CD14-positive monocyte (primary cell): ENCODE results near the gene GALNT14. TPM values are rescaled to one million over a fixed set of nuclear protein-coding genes. Genes with fewer than 3 reads are reported as not detected.

Experiments used
- DNase-seq, 3 donors: peaks; one replicate each; pipeline ENCODE4 v3.0.0-alpha.2; 2011 to 2022
- H2AFZ ChIP-seq: 2 replicates; pipeline ENCODE4 v1.6.0; 2012; ENCODE audit warnings: mild to moderate bottlenecking, low read depth, low read length, inconsistent platforms; ENCODE audit not compliant: insufficient read depth, poor library complexity, severe bottlenecking
- H3K27ac ChIP-seq, 2 donors: 1 replicate in 1 of 2; 2 replicates in 1 of 2; pipeline ENCODE4 v1.5.1; 2012 to 2013; ENCODE audit warnings: low read length in 2 of 2, control low read depth in 1 of 2, inconsistent platforms in 1 of 2, low read depth in 1 of 2, mild to moderate bottlenecking in 1 of 2
- H3K27me3 ChIP-seq, 2 donors: one replicate each; pipeline versions ENCODE4 v1.6.0 to v1.6.1; 2011 to 2013; ENCODE audit warnings: low read length in 2 of 2; ENCODE audit not compliant: control insufficient read depth in 2 of 2, insufficient read depth in 2 of 2
- H3K36me3 ChIP-seq, 2 donors: replicated peaks in 1 of 2; 1 replicate in 1 of 2; 2 replicates in 1 of 2; pipeline versions ENCODE4 v1.5.1 to v1.6.1; 2012 to 2013; ENCODE audit warnings: low read length in 2 of 2, control low read depth in 1 of 2, inconsistent platforms in 1 of 2, mild to moderate bottlenecking in 1 of 2; ENCODE audit not compliant: insufficient read depth in 2 of 2, control insufficient read depth in 1 of 2
- H3K4me1 ChIP-seq, 2 donors: 1 replicate in 1 of 2; 2 replicates in 1 of 2; pipeline versions ENCODE4 v1.5.1 to v1.6.1; 2012 to 2013; ENCODE audit warnings: low read length in 2 of 2, control low read depth in 1 of 2, inconsistent platforms in 1 of 2, mild to moderate bottlenecking in 1 of 2, moderate library complexity in 1 of 2; ENCODE audit not compliant: insufficient read depth in 2 of 2, control insufficient read depth in 1 of 2
- H3K4me2 ChIP-seq: replicated peaks from 2 replicates; pipeline ENCODE3; 2012; ENCODE audit warnings: low read length, moderate library complexity, mild to moderate bottlenecking; ENCODE audit not compliant: poor library complexity, severe bottlenecking; ENCODE audit errors: extremely low read depth
- H3K4me3 ChIP-seq, 3 experiments: fragments of 200-600 bp in 1 of 3; sonication (generic) in 1 of 3; replicated peaks in 1 of 3; 1 replicate in 2 of 3; 2 replicates in 1 of 3; pipeline ENCODE4 v1.5.1; 2011 to 2013; ENCODE audit warnings: low read length in 3 of 3, mild to moderate bottlenecking in 3 of 3, control low read depth in 2 of 3, low read depth in 2 of 3, inconsistent platforms in 1 of 3, moderate library complexity in 1 of 3
- H3K79me2 ChIP-seq: 2 replicates; pipeline ENCODE4 v1.6.0; 2012; ENCODE audit warnings: mild to moderate bottlenecking, control low read depth, inconsistent platforms, low read length, moderate library complexity; ENCODE audit not compliant: insufficient read depth
- H3K9ac ChIP-seq: 2 replicates; pipeline ENCODE4 v1.6.0; 2017; ENCODE audit warnings: low read length, mild to moderate bottlenecking; ENCODE audit not compliant: insufficient read depth, poor library complexity, severe bottlenecking
- H3K9me3 ChIP-seq, 2 donors: replicated peaks in 1 of 2; 1 replicate in 1 of 2; 2 replicates in 1 of 2; pipeline versions ENCODE4 v1.5.1 to v1.6.1; 2012 to 2013; ENCODE audit warnings: low read length in 2 of 2, control low read depth in 1 of 2; ENCODE audit not compliant: control insufficient read depth in 1 of 2, insufficient read depth in 1 of 2
- H4K20me1 ChIP-seq: 2 replicates; pipeline ENCODE4 v1.6.0; 2012; ENCODE audit warnings: mild to moderate bottlenecking, low read length, control low read depth, moderate library complexity; ENCODE audit not compliant: insufficient read depth
- H3K27ac Mint-ChIP-seq, 7 donors: one replicate each; pipeline ENCODE4 v1.8.0; 2020; ENCODE audit warnings: mild to moderate bottlenecking in 7 of 7, mixed read lengths in 7 of 7, moderate library complexity in 6 of 7, inconsistent platforms in 2 of 7
- H3K27me3 Mint-ChIP-seq, 3 donors: one replicate each; pipeline ENCODE4 v1.8.0; 2021 to 2022; ENCODE audit warnings: low read depth in 3 of 3, mild to moderate bottlenecking in 3 of 3, mixed read lengths in 3 of 3, moderate library complexity in 3 of 3, inconsistent platforms in 1 of 3
- H3K36me3 Mint-ChIP-seq, 2 donors: one replicate each; pipeline ENCODE4 v1.8.0; 2020; ENCODE audit warnings: mixed read lengths in 2 of 2, inconsistent platforms in 1 of 2, mild to moderate bottlenecking in 1 of 2
- H3K4me1 Mint-ChIP-seq: one replicate; pipeline ENCODE4 v1.8.0; 2020; ENCODE audit warnings: mild to moderate bottlenecking, mixed read lengths
- H3K4me3 Mint-ChIP-seq, 2 donors: one replicate each; pipeline ENCODE4 v1.8.0; 2020; ENCODE audit warnings: mild to moderate bottlenecking in 2 of 2, mixed read lengths in 2 of 2, moderate library complexity in 1 of 2
- H3K9me3 Mint-ChIP-seq, 7 donors: one replicate each; pipeline ENCODE4 v1.8.0; 2020 to 2022; ENCODE audit warnings: mixed read lengths in 7 of 7, mild to moderate bottlenecking in 6 of 7, moderate library complexity in 6 of 7, inconsistent platforms in 2 of 7
- CTCF ChIP-seq: fragments of 200-600 bp; IDR thresholded peaks from one replicate; pipeline ENCODE4 v1.8.0; 2022; ENCODE audit warnings: antibody characterized with exemption, mild to moderate bottlenecking
- WGBS: methylation state at CpG from one replicate; pipeline ENCODE4 v1.1.5; 2013; ENCODE audit warnings: missing lambda C conversion rate; ENCODE audit not compliant: insufficient coverage; 5-methylcytosine and 5-hydroxymethylcytosine counted together
- intact Hi-C, 2 donors: fragments of 100-400 bp; cut with micrococcal nuclease; formaldehyde crosslinking; loops; one replicate each; pipeline versions ENCODE4 v1.15.0 to v1.15.1; 2023
- polyA plus RNA-seq, 3 donors: library from polyadenylated mRNA; depleted of rRNA in 1 of 3; unstranded in 2 of 3; stranded (reverse) in 1 of 3; fragments of 300-500 nt in 2 of 3; fragments of >200 nt in 1 of 3; fragmentation: Illumina TruSeq in 2 of 3; gene quantifications; 1 replicate in 2 of 3; 2 replicates in 1 of 3; pipeline ENCODE4 v1.2.3, GENCODE V29; 2012 to 2021

The GALNT14 gene
- polyA plus RNA-seq, 3 donors, result 0.33 TPM; not detected in 2

DNA sequence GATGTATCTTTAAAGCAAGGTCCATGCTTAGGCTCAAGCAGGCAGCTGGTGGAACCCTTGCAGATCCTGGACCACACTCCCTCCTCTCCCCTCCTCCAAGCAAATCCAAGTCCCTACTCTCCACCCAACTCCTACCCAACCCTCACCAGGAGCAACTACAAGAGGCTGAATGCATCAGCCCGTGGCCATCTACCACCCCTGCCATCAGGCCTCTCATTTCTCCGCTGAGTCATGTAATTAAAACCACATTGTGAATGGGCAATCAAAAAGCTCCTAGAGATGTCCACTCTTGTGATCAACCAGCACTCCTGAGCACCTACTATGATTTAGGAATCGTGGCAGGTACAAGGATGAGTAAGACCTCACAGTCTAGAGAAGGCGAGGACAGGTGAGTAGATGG, 188.8 kb downstream of the GALNT14 start:
- Histone ChIP-seq H3K4me3 (no peak overlapping the region), H4K20me1 (no peaks in the 10 kb centered on the region), H3K27me3 (no peaks in the 10 kb centered on the region), H3K27ac (no peak overlapping the region), H3K79me2 (no peaks in the 10 kb centered on the region), H3K4me2 (no peak overlapping the region), H3K36me3 (no peaks in the 10 kb centered on the region), H3K9ac (no peak overlapping the region), H3K4me1 (no peaks in the 10 kb centered on the region), H3K9me3 (peaks cover 0 to 9% of the 10 kb centered on the region in 2 donors), H2AFZ (no peak overlapping the region)
- Mint-ChIP-seq H3K4me1 (no peaks in the 10 kb centered on the region), H3K4me3 (no peak overlapping the region), H3K27ac (no peak overlapping the region), H3K36me3 (no peaks in the 10 kb centered on the region), H3K27me3 (peaks cover 0 to 4% (median 2%) of the 10 kb centered on the region in 3 donors), H3K9me3 (peaks cover 2 to 14% (median 4%) of the 10 kb centered on the region in 7 donors)
- 93% methylated on average over 2 of the region's 4 CpGs for WGBS
- intact Hi-C loops, result no loop called here
- no peak for DNase-seq
- TF ChIP-seq CTCF, result no peak

- Histone ChIP-seq H3K36me3 (no peaks in the 10 kb centered on the region), H4K20me1 (no peaks in the 10 kb centered on the region), H3K79me2 (no peaks in the 10 kb centered on the region), H3K27me3 (no peaks in the 10 kb centered on the region), H3K4me2 (no peak overlapping the region), H2AFZ (no peak overlapping the region), H3K9me3 (peaks cover 0 to 9% of the 10 kb centered on the region in 2 donors), H3K4me1 (no peaks in the 10 kb centered on the region), H3K9ac (no peak overlapping the region), H3K4me3 (no peak overlapping the region), H3K27ac (no peak overlapping the region)
- Mint-ChIP-seq H3K27ac (no peak overlapping the region), H3K36me3 (no peaks in the 10 kb centered on the region), H3K9me3 (peaks cover 0 to 14% (median 4%) of the 10 kb centered on the region in 7 donors), H3K4me3 (no peak overlapping the region), H3K4me1 (no peaks in the 10 kb centered on the region), H3K27me3 (peaks cover 0 to 4% (median 4%) of the 10 kb centered on the region in 3 donors)
- DNase-seq, result no peak
- WGBS, result 93% methylated on average over 2 of the region's 2 CpGs
- intact Hi-C loops, result no loop called here
- TF ChIP-seq CTCF, result no peak
These were observed 189.4 kb downstream of the GALNT14 start for GRCh38 chr2:30948857-30949256.
